Suprapubic skin (tissue), 4 donors: ENCODE measurements around the gene TIPARP. TPM values are rescaled to one million over a fixed set of nuclear protein-coding genes. Genes with fewer than 3 reads are reported as not detected.

ENCODE experiments used
- DNase-seq, 2 donors: peaks; one replicate each; pipeline ENCODE4 v3.0.0-alpha.2; 2019; ENCODE audit warnings: low spot score in 2 of 2
- H3K27ac ChIP-seq: fragments of 200-600 bp; sonication (generic); one replicate; pipeline ENCODE4 v1.5.1; 2019
- H3K27me3 ChIP-seq: fragments of 200-600 bp; sonication (generic); one replicate; pipeline ENCODE4 v1.5.1; 2019
- H3K36me3 ChIP-seq: fragments of 200-600 bp; sonication (generic); one replicate; pipeline ENCODE4 v1.5.1; 2019
- H3K4me1 ChIP-seq: fragments of 200-600 bp; sonication (generic); one replicate; pipeline ENCODE4 v1.5.1; 2019
- H3K4me3 ChIP-seq: fragments of 200-600 bp; sonication (generic); one replicate; pipeline ENCODE4 v1.5.1; 2019; ENCODE audit warnings: mild to moderate bottlenecking
- H3K9me3 ChIP-seq: fragments of 200-600 bp; sonication (generic); one replicate; pipeline ENCODE4 v1.5.1; 2019
- CTCF ChIP-seq, 2 donors: fragments of 200-600 bp in 1 of 2; fragments of 450-650 bp in 1 of 2; sonication (generic) in 1 of 2; IDR thresholded peaks; one replicate each; pipeline ENCODE4 v1.5.1; 2016 to 2019; ENCODE audit warnings: antibody characterized with exemption in 2 of 2, mild to moderate bottlenecking in 1 of 2, moderate library complexity in 1 of 2
- EP300 ChIP-seq: sonication (generic); formaldehyde crosslinking; IDR thresholded peaks from one replicate; pipeline ENCODE4 v1.6.1; 2017; ENCODE audit warnings: antibody characterized with exemption
- POLR2A ChIP-seq, 2 donors: fragments of 450-650 bp; IDR thresholded peaks; one replicate each; pipeline ENCODE4 v1.6.1; 2017; ENCODE audit warnings: antibody characterized with exemption in 2 of 2, mild to moderate bottlenecking in 2 of 2, moderate library complexity in 2 of 2
- POLR2AphosphoS5 ChIP-seq, 3 donors: sonication (generic); formaldehyde crosslinking; IDR thresholded peaks; one replicate each; pipeline ENCODE4 v1.6.1; 2017; ENCODE audit warnings: antibody characterized with exemption in 3 of 3
- WGBS: methylation state at CpG from one replicate; pipeline ENCODE4 v1.1.5; 2018; 5-methylcytosine and 5-hydroxymethylcytosine counted together
- total RNA-seq, 4 donors: library from RNA; depleted of rRNA; stranded (reverse); fragments of >200 nt; gene quantifications; one replicate each; pipeline ENCODE4 v1.1.0, GENCODE V29; 2016

The TIPARP gene
- total RNA-seq, 4 donors from 2014 or later: 85.5 to 152 (median 140) TPM

- WGBS: 8% methylated on average over 10 of the region's 10 CpGs
- peak overlapping the region; percentile 80 for H3K4me3 ChIP-seq
- H3K9me3 ChIP-seq: no peaks in the 10 kb centered on the region
- DNase-seq: no peak
- H3K4me1 ChIP-seq: peaks cover 37% of the 10 kb centered on the region
- peaks cover 8% of the 10 kb centered on the region for H3K36me3 ChIP-seq
- no peaks in the 10 kb centered on the region for H3K27me3 ChIP-seq
- peak overlapping the region; percentile 98 for H3K27ac ChIP-seq
- TF ChIP-seq POLR2AphosphoS5 (IDR thresholded peaks at IDR 0.05) (no peak), CTCF (IDR thresholded peaks at IDR 0.05) (no peak), POLR2A (IDR thresholded peaks at IDR 0.05) (no peak)
These were observed 701 bp upstream of the TIPARP start for GRCh38 chr3:156673732-156674045.

DNA sequence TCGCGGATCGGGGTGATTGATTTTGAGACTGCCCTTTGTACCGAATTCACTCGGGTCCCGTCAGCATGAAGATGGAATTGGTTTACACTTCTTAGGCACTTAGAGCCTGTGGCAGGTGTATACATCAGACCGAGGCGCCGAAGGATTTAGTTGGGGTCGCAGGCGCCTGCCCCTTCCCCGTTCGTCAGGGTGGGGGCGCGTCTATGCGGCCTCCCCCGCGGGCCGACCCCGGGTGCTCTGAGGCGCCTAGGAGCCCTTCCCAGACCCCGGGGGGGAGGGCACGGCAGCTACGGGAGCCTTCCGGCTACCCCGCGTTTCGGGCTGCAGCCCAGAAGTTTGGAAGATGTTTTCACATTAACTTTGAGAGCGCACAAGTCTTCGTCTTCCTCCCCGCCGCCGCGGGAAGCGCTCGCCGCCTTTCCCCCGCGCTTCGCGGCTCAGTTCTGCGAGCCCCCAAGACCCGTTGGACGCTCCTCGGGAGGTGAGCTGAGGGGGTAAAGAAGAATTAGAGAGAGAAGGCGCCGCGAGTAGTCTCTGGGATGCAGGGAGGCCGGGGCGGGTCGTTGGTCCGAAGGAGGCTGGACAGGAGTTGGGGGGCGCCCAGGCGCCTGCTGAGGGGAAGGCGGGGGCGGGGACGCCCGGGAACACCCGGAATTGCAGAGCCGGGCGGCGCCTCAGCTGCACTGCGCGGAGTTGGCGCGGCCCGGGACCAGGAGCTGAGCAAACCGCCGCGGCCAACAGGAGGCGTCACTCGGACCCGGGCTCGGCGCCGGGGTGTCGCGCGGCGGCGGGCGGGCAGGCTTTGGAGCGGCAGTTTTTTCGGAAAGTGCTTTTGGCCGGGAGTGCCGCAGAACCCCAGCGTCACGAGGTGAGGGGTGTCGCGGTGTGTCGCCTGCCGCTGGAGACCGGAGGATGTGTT is 780 bp downstream of the TIPARP start:
- Histone ChIP-seq H3K27ac (peak overlapping the region; percentile 98), H3K4me3 (peak overlapping the region; percentile 80), H3K4me1 (peaks cover 46% of the 10 kb centered on the region), H3K36me3 (peaks cover 22% of the 10 kb centered on the region), H3K27me3 (no peaks in the 10 kb centered on the region), H3K9me3 (no peaks in the 10 kb centered on the region)
- peak; percentile 83 to 86 for DNase-seq
- under 1% methylated on average over 66 of the region's 93 CpGs for WGBS
- TF ChIP-seq POLR2AphosphoS5 (IDR thresholded peaks at IDR 0.05) (peak in 1 of 3 donors; percentile 41), CTCF (IDR thresholded peaks at IDR 0.05) (peak in 1 of 2 donors; percentile 36), EP300 (no peak)

DNA sequence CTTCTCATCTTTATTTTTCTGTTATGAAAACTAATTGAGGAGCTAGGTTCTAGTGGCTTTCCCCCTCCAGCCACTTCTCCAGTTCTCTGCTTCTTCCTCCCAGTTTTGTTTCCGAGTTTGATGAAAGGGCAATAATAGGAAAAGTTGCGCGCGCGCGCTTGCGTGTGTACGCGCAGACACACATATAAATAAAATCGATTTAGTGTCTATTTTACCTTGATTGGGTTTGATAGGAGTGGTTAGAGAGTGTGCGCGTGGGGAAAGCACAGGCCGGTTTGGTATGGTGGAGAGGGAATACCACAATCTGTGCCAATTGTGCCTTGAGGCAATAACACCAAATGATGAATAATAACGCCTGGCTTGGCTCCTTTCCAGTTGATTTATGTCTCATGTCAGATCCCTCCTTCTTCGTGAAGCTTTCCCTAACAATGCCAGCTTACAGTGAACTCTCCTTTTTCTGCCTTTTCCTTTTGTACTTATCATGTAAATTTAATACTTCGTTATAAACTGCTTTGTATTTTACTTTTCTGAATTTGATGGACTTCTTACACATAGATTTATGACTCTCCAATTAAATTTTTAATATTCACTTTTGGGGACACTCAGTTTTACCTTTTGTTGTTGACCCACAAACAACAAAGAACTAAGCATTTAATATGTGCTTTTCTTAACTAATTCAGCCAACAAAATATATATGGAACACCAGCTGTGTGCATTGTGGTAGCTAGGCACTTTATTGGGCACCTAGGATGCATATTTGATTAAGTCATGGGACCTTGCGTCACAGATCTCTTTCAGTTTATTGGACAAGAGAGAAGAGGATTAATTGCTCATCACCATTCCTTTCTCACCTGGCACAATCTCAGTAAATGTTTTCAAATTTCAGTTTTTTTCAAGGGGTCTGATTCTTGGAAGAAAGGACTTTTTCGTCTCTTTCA is 1.7 kb downstream of the TIPARP start:
- 10% methylated on average over 18 of the region's 18 CpGs for WGBS
- TF ChIP-seq EP300: no peak
- no peak for TF ChIP-seq CTCF (IDR thresholded peaks at IDR 0.05)
- H3K27me3 ChIP-seq: no peaks in the 10 kb centered on the region
- peak overlapping the region; percentile 80 for H3K4me3 ChIP-seq
- H3K4me1 ChIP-seq: peaks cover 55% of the 10 kb centered on the region
- H3K27ac ChIP-seq: peak overlapping the region; percentile 98
- peak; percentile 73 to 82 for DNase-seq
- no peaks in the 10 kb centered on the region for H3K9me3 ChIP-seq
- peaks cover 22% of the 10 kb centered on the region for H3K36me3 ChIP-seq

- Histone ChIP-seq H3K4me3 (peak overlapping the region; percentile 80), H3K27ac (no peak overlapping the region), H3K27me3 (no peaks in the 10 kb centered on the region), H3K4me1 (peaks cover 64% of the 10 kb centered on the region), H3K36me3 (peaks cover 22% of the 10 kb centered on the region), H3K9me3 (no peaks in the 10 kb centered on the region)
- 46% methylated on average over 3 of the region's 3 CpGs for WGBS
- no peak for DNase-seq
- TF ChIP-seq CTCF (IDR thresholded peaks at IDR 0.05) (no peak), POLR2AphosphoS5 (IDR thresholded peaks at IDR 0.05) (no peak), POLR2A (IDR thresholded peaks at IDR 0.05) (no peak), EP300 (no peak)
These were observed 2.5 kb downstream of the TIPARP start for GRCh38 chr3:156676768-156677479.
